NT2/D1 (cell line): ENCODE results near the gene ENOX1.

Experiments used
- SUZ12 ChIP-seq: IDR thresholded peaks from 2 replicates; pipeline ENCODE4 v1.6.1; 2011; ENCODE audit not compliant: insufficient read length, insufficient read depth; ENCODE audit errors: extremely low read depth
- YY1 ChIP-seq: IDR thresholded peaks from 2 replicates; pipeline ENCODE4 v1.6.1; 2011; ENCODE audit not compliant: insufficient read length, insufficient read depth
- ZNF274 ChIP-seq: IDR thresholded peaks from 2 replicates; pipeline ENCODE4 v1.6.1; 2011; ENCODE audit warnings: mild to moderate bottlenecking, low read depth, low read length

GRCh38 chr13:43293008-43293407 lies 493.8 kb downstream of the ENOX1 start:
- TF ChIP-seq SUZ12 (no peak), YY1 (no peak), ZNF274 (no peak)
